Measurements from ENCODE around the gene MZB1.
A peak's percentile ranks its signal among the peaks of the same experiment; 100 is the strongest.

The MZB1 gene

GRCh38 chr5:139425497-139425896 lies 35.8 kb upstream of the MZB1 start:
- Histone ChIP-seq H3K79me1 (replicated peaks; ENCODE audit: low read length, poor library complexity, severe bottlenecking) (peaks cover 1% of the 10 kb centered on the region), H3K9ac (ENCODE audit: low read length) (no peak overlapping the region), H3K4me1 (ENCODE audit: control insufficient read depth, insufficient read depth, low read depth, low read length) (peaks cover 6% of the 10 kb centered on the region), H2BK120ac (ENCODE audit: low read depth, low read length) (no peak overlapping the region), H3K23ac (ENCODE audit: low read length in 2 of 2) (no peak overlapping the region), H2AFZ (ENCODE audit: low read depth, low read length) (no peak overlapping the region), H3K4me3 (ENCODE audit: insufficient read depth in 1 of 2, low read depth in 1 of 2, low read length in 2 of 2) (no peak overlapping the region), H2BK15ac (ENCODE audit: low read depth, poor library complexity, severe bottlenecking) (no peak overlapping the region), H2AK5ac (ENCODE audit: low read length, severe bottlenecking) (no peak overlapping the region), H3K36me3 (ENCODE audit: control insufficient read depth in 1 of 2, insufficient read depth in 2 of 2, low read depth in 1 of 2, low read length in 2 of 2) (peaks cover 14 to 47% of the 10 kb centered on the region in 2 experiments), H4K8ac (ENCODE audit: low read length) (no peak overlapping the region), H3K9me3 (ENCODE audit: control insufficient read depth, low read length) (no peaks in the 10 kb centered on the region), H4K91ac (ENCODE audit: low read length) (no peak overlapping the region), H3K4me2 (ENCODE audit: low read length, poor library complexity, severe bottlenecking) (no peak overlapping the region), H3K4ac (ENCODE audit: low read depth in 1 of 2, low read length in 2 of 2) (no peak overlapping the region), H3K27ac (ENCODE audit: low read length, poor library complexity, severe bottlenecking) (no peak overlapping the region), H3K27me3 (ENCODE audit: control insufficient read depth in 1 of 2, insufficient read depth in 1 of 2, low read length in 2 of 2) (no peaks in the 10 kb centered on the region), H2BK5ac (ENCODE audit: low read depth, low read length, poor library complexity, severe bottlenecking) (no peak overlapping the region), H3K18ac (ENCODE audit: low read depth in 1 of 2, low read length in 2 of 2) (no peak overlapping the region), H3K14ac (ENCODE audit: low read length in 2 of 2) (no peak overlapping the region), H2BK12ac (ENCODE audit: low read length in 2 of 2) (no peak overlapping the region)
- WGBS: 98% methylated on average over 4 of the region's 5 CpGs
- no peak for DNase-seq

GRCh38 chr5:139422307-139422893 lies 32.7 kb upstream of the MZB1 start:
- H3K27ac ChIP-seq (ENCODE audit: low read length, poor library complexity, severe bottlenecking): no peak overlapping the region
- H2BK5ac ChIP-seq (ENCODE audit: low read depth, low read length, poor library complexity, severe bottlenecking): no peak overlapping the region
- H3K23ac ChIP-seq (ENCODE audit: low read length in 2 of 2): no peak overlapping the region

DNA sequence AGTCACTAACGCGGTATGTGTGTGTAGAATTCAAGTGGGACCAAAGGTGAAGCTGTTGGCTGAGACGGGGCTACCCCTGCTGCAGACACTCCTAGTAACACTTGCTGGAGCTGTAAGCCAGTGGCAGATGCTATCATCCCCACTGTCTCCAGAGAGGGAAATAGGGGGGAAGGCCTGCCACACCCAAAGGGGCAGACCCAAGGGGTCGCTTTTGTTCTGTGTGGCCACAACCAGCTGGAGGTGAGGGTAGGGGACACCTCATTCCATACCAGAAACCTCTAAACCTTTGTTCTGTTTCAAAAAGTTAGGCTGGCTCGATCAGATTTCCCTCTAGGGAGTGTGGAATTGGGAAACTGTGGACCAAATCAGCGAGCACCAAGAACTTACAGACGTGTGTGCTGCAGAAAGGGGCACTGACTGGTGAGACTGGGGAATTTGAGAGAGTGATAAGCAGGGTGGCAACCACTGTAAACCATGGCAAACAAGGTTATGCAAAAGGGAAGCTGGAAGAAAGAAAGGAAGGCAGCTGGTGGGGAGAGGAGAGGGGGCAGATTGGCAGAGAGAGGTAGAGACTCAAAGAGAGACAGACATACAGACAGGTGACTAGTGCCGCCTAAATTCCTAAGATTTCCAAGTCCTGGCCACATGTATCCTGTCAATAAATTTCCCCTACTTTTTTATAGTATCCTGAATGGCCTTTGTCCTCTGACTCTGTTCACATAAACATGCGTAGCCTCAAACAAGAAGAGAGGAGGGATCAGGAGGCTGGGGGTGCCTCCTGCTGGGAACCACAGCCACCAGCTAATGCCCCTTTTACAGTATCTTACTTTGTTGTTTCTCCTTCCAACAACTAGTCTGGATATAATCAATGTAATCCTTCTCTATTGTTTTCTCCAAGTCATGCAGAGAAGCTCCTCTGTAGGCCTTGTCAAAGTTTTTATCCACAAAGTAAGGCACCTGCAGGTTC lies 29.8 kb upstream of the MZB1 start:
- H4K91ac ChIP-seq (ENCODE audit: low read length): peak overlapping the region; percentile 47
- H3K4ac ChIP-seq (ENCODE audit: low read depth in 1 of 2, low read length in 2 of 2): no peak overlapping the region
- no peak overlapping the region for H2BK120ac ChIP-seq (ENCODE audit: low read depth, low read length)
- H3K23ac ChIP-seq (ENCODE audit: low read length in 2 of 2): no peak overlapping the region
- no peak overlapping the region for H2BK12ac ChIP-seq (ENCODE audit: low read length in 2 of 2)
- no peak overlapping the region for H3K27ac ChIP-seq (ENCODE audit: low read length, poor library complexity, severe bottlenecking)
- no peak overlapping the region for H3K4me3 ChIP-seq (ENCODE audit: insufficient read depth in 1 of 2, low read depth in 1 of 2, low read length in 2 of 2)
- H3K36me3 ChIP-seq (ENCODE audit: control insufficient read depth in 1 of 2, insufficient read depth in 2 of 2, low read depth in 1 of 2, low read length in 2 of 2): peaks cover 32 to 63% of the 10 kb centered on the region in 2 experiments
- no peak overlapping the region for H4K8ac ChIP-seq (ENCODE audit: low read length)
- no peak overlapping the region for H3K18ac ChIP-seq (ENCODE audit: low read depth in 1 of 2, low read length in 2 of 2)
- H3K4me2 ChIP-seq (ENCODE audit: low read length, poor library complexity, severe bottlenecking): no peak overlapping the region
- no peak overlapping the region for H2BK15ac ChIP-seq (ENCODE audit: low read depth, poor library complexity, severe bottlenecking)
- 92% methylated on average over 8 of the region's 9 CpGs for WGBS
- no peaks in the 10 kb centered on the region for H3K27me3 ChIP-seq (ENCODE audit: control insufficient read depth in 1 of 2, insufficient read depth in 1 of 2, low read length in 2 of 2)
- no peak for DNase-seq
- H2AK5ac ChIP-seq (ENCODE audit: low read length, severe bottlenecking): no peak overlapping the region
- H3K9me3 ChIP-seq (ENCODE audit: control insufficient read depth, low read length): no peaks in the 10 kb centered on the region
- H3K79me1 ChIP-seq (replicated peaks; ENCODE audit: low read length, poor library complexity, severe bottlenecking): peaks cover 3% of the 10 kb centered on the region
- H2BK5ac ChIP-seq (ENCODE audit: low read depth, low read length, poor library complexity, severe bottlenecking): no peak overlapping the region
- H3K9ac ChIP-seq (ENCODE audit: low read length): no peak overlapping the region
- no peak overlapping the region for H2AFZ ChIP-seq (ENCODE audit: low read depth, low read length)
- no peak overlapping the region for H3K14ac ChIP-seq (ENCODE audit: low read length in 2 of 2)
- H3K4me1 ChIP-seq (ENCODE audit: control insufficient read depth, insufficient read depth, low read depth, low read length): peaks cover 8% of the 10 kb centered on the region

More at GRCh38 chr5:139422307-139422893, 32.7 kb upstream of the MZB1 start:
- H3K4me1 ChIP-seq (ENCODE audit: control insufficient read depth, insufficient read depth, low read depth, low read length): peaks cover 8% of the 10 kb centered on the region
- peaks cover 21 to 62% of the 10 kb centered on the region in 2 experiments for H3K36me3 ChIP-seq (ENCODE audit: control insufficient read depth in 1 of 2, insufficient read depth in 2 of 2, low read depth in 1 of 2, low read length in 2 of 2)
- no peaks in the 10 kb centered on the region for H3K27me3 ChIP-seq (ENCODE audit: control insufficient read depth in 1 of 2, insufficient read depth in 1 of 2, low read length in 2 of 2)
- H4K8ac ChIP-seq (ENCODE audit: low read length): no peak overlapping the region
- H4K91ac ChIP-seq (ENCODE audit: low read length): no peak overlapping the region
- H2BK12ac ChIP-seq (ENCODE audit: low read length in 2 of 2): no peak overlapping the region
- H3K4me3 ChIP-seq (ENCODE audit: insufficient read depth in 1 of 2, low read depth in 1 of 2, low read length in 2 of 2): no peak overlapping the region
- peak overlapping the region; percentile 8 for H3K4me2 ChIP-seq (ENCODE audit: low read length, poor library complexity, severe bottlenecking)
- WGBS: 38% methylated on average over 3 of the region's 5 CpGs
- H3K18ac ChIP-seq (ENCODE audit: low read depth in 1 of 2, low read length in 2 of 2): no peak overlapping the region
- H2BK120ac ChIP-seq (ENCODE audit: low read depth, low read length): no peak overlapping the region
- no peak overlapping the region for H3K4ac ChIP-seq (ENCODE audit: low read depth in 1 of 2, low read length in 2 of 2)
- no peak overlapping the region for H3K14ac ChIP-seq (ENCODE audit: low read length in 2 of 2)
- peaks cover 3% of the 10 kb centered on the region for H3K79me1 ChIP-seq (replicated peaks; ENCODE audit: low read length, poor library complexity, severe bottlenecking)
- no peak overlapping the region for H2AFZ ChIP-seq (ENCODE audit: low read depth, low read length)
- H3K9me3 ChIP-seq (ENCODE audit: control insufficient read depth, low read length): no peaks in the 10 kb centered on the region
- H3K9ac ChIP-seq (ENCODE audit: low read length): peak overlapping the region; percentile 64
- no peak overlapping the region for H2BK15ac ChIP-seq (ENCODE audit: low read depth, poor library complexity, severe bottlenecking)
- H2AK5ac ChIP-seq (ENCODE audit: low read length, severe bottlenecking): no peak overlapping the region
- DNase-seq: peak; percentile 77

GRCh38 chr5:139418793-139419192 lies 29.1 kb upstream of the MZB1 start:
- H3K23ac ChIP-seq (ENCODE audit: low read length in 2 of 2): no peak overlapping the region
- 92% methylated on average over 1 of the region's 1 CpG for WGBS
- no peak overlapping the region for H4K91ac ChIP-seq (ENCODE audit: low read length)
- H3K18ac ChIP-seq (ENCODE audit: low read depth in 1 of 2, low read length in 2 of 2): no peak overlapping the region
- H3K14ac ChIP-seq (ENCODE audit: low read length in 2 of 2): no peak overlapping the region
- no peak overlapping the region for H2AFZ ChIP-seq (ENCODE audit: low read depth, low read length)
- no peak overlapping the region for H2BK12ac ChIP-seq (ENCODE audit: low read length in 2 of 2)
- no peak overlapping the region for H3K4ac ChIP-seq (ENCODE audit: low read depth in 1 of 2, low read length in 2 of 2)
- H3K36me3 ChIP-seq (ENCODE audit: control insufficient read depth in 1 of 2, insufficient read depth in 2 of 2, low read depth in 1 of 2, low read length in 2 of 2): peaks cover 29 to 66% of the 10 kb centered on the region in 2 experiments
- peaks cover 8% of the 10 kb centered on the region for H3K4me1 ChIP-seq (ENCODE audit: control insufficient read depth, insufficient read depth, low read depth, low read length)
- no peak overlapping the region for H2BK15ac ChIP-seq (ENCODE audit: low read depth, poor library complexity, severe bottlenecking)
- no peaks in the 10 kb centered on the region for H3K27me3 ChIP-seq (ENCODE audit: control insufficient read depth in 1 of 2, insufficient read depth in 1 of 2, low read length in 2 of 2)
- H3K79me1 ChIP-seq (replicated peaks; ENCODE audit: low read length, poor library complexity, severe bottlenecking): peaks cover 1% of the 10 kb centered on the region
- H3K27ac ChIP-seq (ENCODE audit: low read length, poor library complexity, severe bottlenecking): no peak overlapping the region
- H3K9me3 ChIP-seq (ENCODE audit: control insufficient read depth, low read length): no peaks in the 10 kb centered on the region
- no peak overlapping the region for H4K8ac ChIP-seq (ENCODE audit: low read length)
- H2BK5ac ChIP-seq (ENCODE audit: low read depth, low read length, poor library complexity, severe bottlenecking): no peak overlapping the region
- no peak overlapping the region for H3K4me3 ChIP-seq (ENCODE audit: insufficient read depth in 1 of 2, low read depth in 1 of 2, low read length in 2 of 2)
- no peak for DNase-seq
- no peak overlapping the region for H3K9ac ChIP-seq (ENCODE audit: low read length)
- no peak overlapping the region for H3K4me2 ChIP-seq (ENCODE audit: low read length, poor library complexity, severe bottlenecking)
- H2BK120ac ChIP-seq (ENCODE audit: low read depth, low read length): no peak overlapping the region
- no peak overlapping the region for H2AK5ac ChIP-seq (ENCODE audit: low read length, severe bottlenecking)
